ENCODE results near the gene PHKB. TPM values are rescaled to one million over a fixed set of nuclear protein-coding genes. Genes with fewer than 3 reads are reported as not detected.

The PHKB gene
- polyA plus RNA-seq, 1 donor from 2014 or later = 99.5 TPM

DNA sequence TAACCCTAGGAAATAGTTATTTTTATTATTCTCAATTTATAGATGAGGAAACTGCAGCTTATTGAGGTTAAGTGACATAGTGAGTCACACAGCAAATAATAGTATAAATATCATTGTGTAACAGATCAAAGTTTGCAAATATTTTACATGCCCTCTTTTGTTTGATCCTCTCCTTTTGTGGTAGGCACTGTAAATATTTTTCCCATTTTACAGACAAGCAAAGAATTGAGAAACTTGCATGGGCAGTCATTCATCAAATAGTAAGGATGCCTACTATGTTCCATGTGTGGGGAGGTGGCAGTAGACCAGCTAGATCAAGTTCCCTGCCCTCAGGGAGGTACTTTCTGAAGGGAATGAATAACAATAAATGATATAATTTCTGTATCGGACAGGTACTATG, 173.0 kb downstream of the PHKB start:
- TF ChIP-seq MXI1 (conservative IDR thresholded peaks at IDR 0.05; ENCODE audit: poor library complexity, severe bottlenecking) (no peak), SMC3 (conservative IDR thresholded peaks at IDR 0.05; ENCODE audit: poor library complexity) (no peak), RAD21 (conservative IDR thresholded peaks at IDR 0.05) (no peak), EP300 (conservative IDR thresholded peaks at IDR 0.05; ENCODE audit: poor library complexity, severe bottlenecking) (no peak), POLR2AphosphoS5 (IDR thresholded peaks at IDR 0.05) (no peak), TAF1 (IDR thresholded peaks at IDR 0.05; ENCODE audit: low read depth) (no peak), EZH2 (IDR thresholded peaks at IDR 0.05; ENCODE audit: borderline replicate concordance, insufficient read depth, low read length, poor library complexity, severe bottlenecking) (no peak)
- TF ChIP-seq, protein P1, sequence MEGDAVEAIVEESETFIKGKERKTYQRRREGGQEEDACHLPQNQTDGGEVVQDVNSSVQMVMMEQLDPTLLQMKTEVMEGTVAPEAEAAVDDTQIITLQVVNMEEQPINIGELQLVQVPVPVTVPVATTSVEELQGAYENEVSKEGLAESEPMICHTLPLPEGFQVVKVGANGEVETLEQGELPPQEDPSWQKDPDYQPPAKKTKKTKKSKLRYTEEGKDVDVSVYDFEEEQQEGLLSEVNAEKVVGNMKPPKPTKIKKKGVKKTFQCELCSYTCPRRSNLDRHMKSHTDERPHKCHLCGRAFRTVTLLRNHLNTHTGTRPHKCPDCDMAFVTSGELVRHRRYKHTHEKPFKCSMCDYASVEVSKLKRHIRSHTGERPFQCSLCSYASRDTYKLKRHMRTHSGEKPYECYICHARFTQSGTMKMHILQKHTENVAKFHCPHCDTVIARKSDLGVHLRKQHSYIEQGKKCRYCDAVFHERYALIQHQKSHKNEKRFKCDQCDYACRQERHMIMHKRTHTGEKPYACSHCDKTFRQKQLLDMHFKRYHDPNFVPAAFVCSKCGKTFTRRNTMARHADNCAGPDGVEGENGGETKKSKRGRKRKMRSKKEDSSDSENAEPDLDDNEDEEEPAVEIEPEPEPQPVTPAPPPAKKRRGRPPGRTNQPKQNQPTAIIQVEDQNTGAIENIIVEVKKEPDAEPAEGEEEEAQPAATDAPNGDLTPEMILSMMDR (IDR thresholded peaks at IDR 0.05; ENCODE audit: poor library complexity, severe bottlenecking) = no peak
- TF ChIP-seq, protein P2, sequence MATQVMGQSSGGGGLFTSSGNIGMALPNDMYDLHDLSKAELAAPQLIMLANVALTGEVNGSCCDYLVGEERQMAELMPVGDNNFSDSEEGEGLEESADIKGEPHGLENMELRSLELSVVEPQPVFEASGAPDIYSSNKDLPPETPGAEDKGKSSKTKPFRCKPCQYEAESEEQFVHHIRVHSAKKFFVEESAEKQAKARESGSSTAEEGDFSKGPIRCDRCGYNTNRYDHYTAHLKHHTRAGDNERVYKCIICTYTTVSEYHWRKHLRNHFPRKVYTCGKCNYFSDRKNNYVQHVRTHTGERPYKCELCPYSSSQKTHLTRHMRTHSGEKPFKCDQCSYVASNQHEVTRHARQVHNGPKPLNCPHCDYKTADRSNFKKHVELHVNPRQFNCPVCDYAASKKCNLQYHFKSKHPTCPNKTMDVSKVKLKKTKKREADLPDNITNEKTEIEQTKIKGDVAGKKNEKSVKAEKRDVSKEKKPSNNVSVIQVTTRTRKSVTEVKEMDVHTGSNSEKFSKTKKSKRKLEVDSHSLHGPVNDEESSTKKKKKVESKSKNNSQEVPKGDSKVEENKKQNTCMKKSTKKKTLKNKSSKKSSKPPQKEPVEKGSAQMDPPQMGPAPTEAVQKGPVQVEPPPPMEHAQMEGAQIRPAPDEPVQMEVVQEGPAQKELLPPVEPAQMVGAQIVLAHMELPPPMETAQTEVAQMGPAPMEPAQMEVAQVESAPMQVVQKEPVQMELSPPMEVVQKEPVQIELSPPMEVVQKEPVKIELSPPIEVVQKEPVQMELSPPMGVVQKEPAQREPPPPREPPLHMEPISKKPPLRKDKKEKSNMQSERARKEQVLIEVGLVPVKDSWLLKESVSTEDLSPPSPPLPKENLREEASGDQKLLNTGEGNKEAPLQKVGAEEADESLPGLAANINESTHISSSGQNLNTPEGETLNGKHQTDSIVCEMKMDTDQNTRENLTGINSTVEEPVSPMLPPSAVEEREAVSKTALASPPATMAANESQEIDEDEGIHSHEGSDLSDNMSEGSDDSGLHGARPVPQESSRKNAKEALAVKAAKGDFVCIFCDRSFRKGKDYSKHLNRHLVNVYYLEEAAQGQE (IDR thresholded peaks at IDR 0.05; ENCODE audit: borderline replicate concordance) = no peak
- Histone ChIP-seq H3K27me3 (ENCODE audit: insufficient read depth, low read depth, low read length) (no peaks in the 10 kb centered on the region), H3K79me2 (replicated peaks; ENCODE audit: insufficient read depth, low read length) (no peaks in the 10 kb centered on the region), H3K9me2 (ENCODE audit: insufficient read depth, low read length) (no peaks in the 10 kb centered on the region), H3K9me3 (ENCODE audit: low read length) (no peaks in the 10 kb centered on the region), H4K20me1 (ENCODE audit: insufficient read depth) (no peaks in the 10 kb centered on the region), H3F3A (ENCODE audit: insufficient read depth, low read length, poor library complexity, severe bottlenecking) (no peaks in the 10 kb centered on the region), H3K9ac (ENCODE audit: low read length) (no peak overlapping the region), H2AFZ (ENCODE audit: low read depth, low read length) (no peak overlapping the region), H3K36me3 (ENCODE audit: insufficient read depth, low read length) (no peaks in the 10 kb centered on the region), H3K27ac (ENCODE audit: low read length) (no peak overlapping the region), H3K4me2 (ENCODE audit: low read length) (no peak overlapping the region), H3K4me3 (ENCODE audit: low read length) (no peak overlapping the region)

DNA sequence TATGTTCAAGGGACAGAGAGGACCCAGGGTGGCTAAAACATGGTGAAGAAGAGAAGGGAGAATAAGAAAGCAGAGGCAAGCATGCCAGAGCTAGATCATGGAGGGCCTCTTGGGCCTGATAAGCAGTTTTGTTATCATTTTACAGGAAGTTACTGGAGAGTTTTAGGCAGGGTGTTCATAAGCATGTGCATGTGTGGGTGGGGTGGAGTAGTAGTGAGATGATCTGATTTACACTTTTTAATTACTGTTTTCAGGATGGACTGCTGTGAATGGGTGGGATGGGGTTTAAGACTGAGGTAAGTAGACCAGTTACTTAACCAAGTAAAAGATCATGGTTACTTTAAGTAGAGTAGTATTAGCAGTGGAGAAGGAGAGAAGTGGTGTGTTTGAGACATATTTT, 173.6 kb downstream of the PHKB start:
- H4K20me1 ChIP-seq (ENCODE audit: insufficient read depth) = no peaks in the 10 kb centered on the region
- H3K27me3 ChIP-seq (ENCODE audit: insufficient read depth, low read depth, low read length) = no peaks in the 10 kb centered on the region
- H3K79me2 ChIP-seq (replicated peaks; ENCODE audit: insufficient read depth, low read length) = no peaks in the 10 kb centered on the region
- H3K9me3 ChIP-seq (ENCODE audit: low read length) = no peaks in the 10 kb centered on the region
- TF ChIP-seq, protein P2 (IDR thresholded peaks at IDR 0.05; ENCODE audit: borderline replicate concordance) = no peak
- no peak for TF ChIP-seq RAD21 (conservative IDR thresholded peaks at IDR 0.05)
- no peak for TF ChIP-seq EP300 (conservative IDR thresholded peaks at IDR 0.05; ENCODE audit: poor library complexity, severe bottlenecking)
- TF ChIP-seq, protein P1 (IDR thresholded peaks at IDR 0.05; ENCODE audit: poor library complexity, severe bottlenecking) = no peak
- TF ChIP-seq MXI1 (conservative IDR thresholded peaks at IDR 0.05; ENCODE audit: poor library complexity, severe bottlenecking) = no peak
- no peak for TF ChIP-seq SMC3 (conservative IDR thresholded peaks at IDR 0.05; ENCODE audit: poor library complexity)
- TF ChIP-seq POLR2AphosphoS5 (IDR thresholded peaks at IDR 0.05) = no peak
- no peak for TF ChIP-seq EZH2 (IDR thresholded peaks at IDR 0.05; ENCODE audit: borderline replicate concordance, insufficient read depth, low read length, poor library complexity, severe bottlenecking)
- no peak for TF ChIP-seq TAF1 (IDR thresholded peaks at IDR 0.05; ENCODE audit: low read depth)
- no peaks in the 10 kb centered on the region for H3K9me2 ChIP-seq (ENCODE audit: insufficient read depth, low read length)
- H2AFZ ChIP-seq (ENCODE audit: low read depth, low read length) = no peak overlapping the region
- H3K4me2 ChIP-seq (ENCODE audit: low read length) = no peak overlapping the region
- no peak overlapping the region for H3K9ac ChIP-seq (ENCODE audit: low read length)
- no peaks in the 10 kb centered on the region for H3K36me3 ChIP-seq (ENCODE audit: insufficient read depth, low read length)
- no peak overlapping the region for H3K27ac ChIP-seq (ENCODE audit: low read length)
- no peak overlapping the region for H3K4me3 ChIP-seq (ENCODE audit: low read length)
- H3F3A ChIP-seq (ENCODE audit: insufficient read depth, low read length, poor library complexity, severe bottlenecking) = no peaks in the 10 kb centered on the region
